HG03175 (cell line): ENCODE results near the gene COL6A2.
"Not testable (repeated sequence)": the region's sequence is repeated elsewhere in the genome, so short reads cannot be mapped to it uniquely, and the experiment has no call there.

Experiments used
- ATAC-seq: cut with Tn5 transposase; IDR thresholded peaks from one replicate; pipeline ENCODE4 v1.9.1; 2021; ENCODE audit warnings: mild to moderate bottlenecking, moderate library complexity; ENCODE audit not compliant: unreplicated experiment

The COL6A2 gene

DNA sequence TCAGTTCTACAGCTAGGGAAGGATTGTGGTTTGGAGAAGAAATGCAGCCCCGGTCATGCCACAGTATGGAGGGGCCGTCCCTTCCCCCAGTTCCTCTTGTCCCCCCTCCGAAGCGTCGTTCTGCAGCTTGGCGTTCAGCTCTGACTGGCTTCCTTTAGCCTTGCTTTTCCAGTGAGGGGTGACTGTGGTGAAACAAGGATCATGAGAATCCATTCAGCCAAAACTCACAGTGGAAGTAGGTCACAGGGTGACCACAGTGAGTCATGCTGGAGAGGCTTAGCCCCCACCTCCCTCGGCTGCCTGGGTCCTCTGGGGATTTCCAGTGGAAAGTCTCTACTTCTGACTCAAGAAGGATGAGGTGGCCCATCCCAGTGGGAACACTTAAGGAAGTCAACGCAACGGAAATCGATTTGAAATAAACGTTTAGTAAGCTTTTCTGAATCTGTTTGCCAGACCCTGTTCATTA, 37.3 kb upstream of the COL6A2 start:
- ATAC-seq: no peak

DNA sequence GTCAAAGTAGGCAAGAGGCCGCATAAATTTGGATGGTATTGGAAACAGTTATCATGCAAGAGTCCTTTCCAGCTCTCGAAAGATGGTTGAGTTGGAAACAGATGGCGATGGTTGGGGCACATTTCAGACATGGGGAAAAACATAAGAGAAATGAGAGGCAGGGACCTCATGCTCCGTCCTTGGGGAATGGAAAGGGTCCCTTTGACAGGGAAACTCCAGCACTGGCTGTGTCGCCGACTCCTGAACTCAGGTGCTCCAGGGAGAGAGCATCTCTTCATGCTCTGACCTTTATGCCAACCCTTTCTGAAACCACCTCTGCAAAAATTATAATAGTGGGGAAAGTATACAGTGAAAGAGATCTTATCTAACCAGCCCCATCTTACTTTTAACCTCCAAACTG, 36.8 kb upstream of the COL6A2 start:
- no peak for ATAC-seq

DNA sequence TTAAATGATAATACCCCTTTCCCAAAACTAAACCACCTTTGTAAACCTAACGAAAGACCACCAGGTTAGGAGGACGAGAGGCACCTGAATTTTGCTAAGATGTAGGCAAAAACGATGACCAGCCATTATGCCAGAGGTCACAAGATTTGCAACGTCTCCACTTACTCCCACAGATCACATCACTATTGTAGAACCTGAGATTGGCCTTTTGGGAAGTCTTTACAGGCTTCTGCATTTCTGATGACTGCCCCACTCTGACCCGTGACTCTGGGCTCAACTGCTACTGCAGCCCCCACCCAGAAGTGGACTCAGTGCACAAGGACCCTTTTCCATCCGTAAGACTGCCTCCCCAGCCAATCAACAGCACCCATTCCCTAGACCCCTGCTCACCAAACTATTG, 36.4 kb upstream of the COL6A2 start:
- ATAC-seq: no peak

DNA sequence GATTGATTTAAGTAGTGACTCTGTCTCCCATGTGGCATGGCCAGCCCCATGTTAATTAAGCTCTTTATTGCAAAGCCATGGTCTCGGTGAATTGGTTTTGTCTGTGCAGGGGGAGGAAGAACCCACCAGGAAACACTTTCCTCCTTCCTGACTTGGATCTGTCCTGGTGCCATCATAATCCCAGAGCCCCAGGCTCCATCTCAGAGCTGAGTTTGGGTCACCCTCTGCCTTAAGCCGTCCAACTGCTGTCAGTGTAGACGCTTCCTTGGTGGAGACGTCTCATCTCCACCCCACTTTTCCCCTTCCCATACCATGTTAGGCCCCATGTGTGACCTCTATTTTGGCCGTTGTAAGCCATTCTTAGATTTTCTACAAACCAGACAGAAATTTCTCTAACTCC, 36.0 kb upstream of the COL6A2 start:
- no peak for ATAC-seq

DNA sequence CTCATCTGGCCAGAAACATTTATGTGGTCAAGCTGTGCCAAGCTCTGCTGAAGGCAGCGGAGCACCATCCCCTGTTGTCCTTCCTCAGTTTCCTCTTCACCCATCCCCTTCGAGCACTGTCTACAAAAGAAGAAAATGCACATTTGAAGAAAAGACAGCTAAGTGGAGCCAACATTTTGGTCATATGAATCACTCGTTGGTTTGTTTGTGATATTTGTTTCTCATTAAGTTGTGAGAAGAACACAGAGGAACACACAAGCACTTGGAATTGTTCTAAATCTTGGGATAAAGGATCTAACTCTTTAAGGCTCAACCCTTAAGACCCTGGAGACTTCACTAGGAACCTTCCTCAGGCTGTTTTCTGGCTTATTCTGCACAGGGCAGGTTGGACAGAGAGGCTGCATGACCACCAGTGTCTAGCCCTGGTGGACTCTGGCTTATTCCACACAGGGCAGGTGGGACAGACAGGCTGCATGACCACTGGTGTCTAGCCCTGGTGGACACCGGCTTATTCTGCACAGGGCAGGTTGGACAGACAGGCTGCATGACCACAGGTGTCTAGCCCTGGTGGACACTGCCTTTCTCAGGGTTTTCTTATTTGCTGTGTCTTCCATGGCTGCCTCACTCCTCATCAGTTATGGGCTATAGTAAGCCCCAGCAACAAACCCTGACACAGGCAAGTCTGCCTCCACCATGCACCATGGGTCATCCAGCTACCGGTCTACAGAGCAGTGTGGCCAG, 35.3 kb upstream of the COL6A2 start:
- no peak for ATAC-seq

DNA sequence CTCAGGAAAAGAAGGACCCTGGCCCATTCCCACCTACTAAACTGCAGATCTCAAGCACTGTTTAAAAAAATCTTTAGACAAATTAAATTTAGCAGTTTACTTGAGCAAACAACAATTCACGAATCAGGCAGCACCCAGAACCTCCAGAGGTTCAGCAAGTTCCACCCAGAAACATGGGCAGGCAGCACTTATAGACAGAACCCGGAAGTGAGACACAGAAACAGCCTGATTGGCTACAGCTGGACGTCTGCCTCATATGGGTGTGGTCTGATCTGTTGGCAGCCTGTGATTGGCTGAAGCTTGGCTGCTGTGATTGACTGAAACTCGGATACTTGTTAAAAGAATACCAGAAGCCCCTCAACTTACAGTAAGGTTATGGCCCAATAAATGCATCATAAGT, 34.7 kb upstream of the COL6A2 start:
- ATAC-seq: no peak

DNA sequence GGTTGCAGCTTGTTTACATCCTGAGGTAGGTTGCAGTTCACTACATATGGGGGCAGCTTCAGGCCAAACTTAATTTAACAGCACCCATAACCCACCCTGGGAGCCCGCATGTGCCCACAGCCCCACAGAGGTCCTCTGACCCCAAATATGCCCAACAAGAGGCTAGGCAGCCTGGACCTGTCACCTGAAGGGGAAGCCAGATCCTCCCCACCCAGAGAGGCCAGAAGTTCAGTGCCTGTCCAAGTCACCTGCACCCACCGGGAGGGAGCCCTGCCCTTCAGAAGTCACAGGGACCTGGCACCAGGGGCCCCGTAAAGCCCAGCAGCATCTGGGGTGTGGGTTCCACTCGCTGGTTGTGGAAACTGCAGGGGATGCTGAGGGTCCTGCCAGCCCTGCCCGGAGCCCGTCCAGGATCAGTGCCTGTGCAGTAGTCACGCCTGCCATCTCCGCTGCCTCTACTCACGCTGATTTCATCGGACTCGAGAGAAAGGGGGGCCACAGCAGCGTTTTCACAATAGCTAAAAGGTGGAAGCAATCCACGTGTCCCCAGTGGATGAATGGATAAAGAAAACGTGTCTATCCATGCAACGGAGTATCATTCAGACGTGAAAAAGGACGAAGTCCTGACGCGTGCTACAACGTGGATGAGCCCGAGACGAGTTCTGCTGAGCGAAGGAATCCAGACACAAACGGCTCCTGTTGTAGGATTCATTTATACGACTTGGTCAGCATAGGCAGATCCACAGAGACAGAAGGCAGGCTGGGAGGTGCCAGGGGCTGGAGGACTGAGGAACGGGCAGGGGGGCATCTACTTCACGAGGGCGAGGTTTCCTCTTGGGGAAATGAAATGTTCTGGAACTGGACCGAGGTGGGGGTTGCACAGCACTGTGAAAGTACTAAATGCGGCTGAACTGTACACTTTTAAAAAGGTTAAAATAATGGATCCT, 33.9 kb upstream of the COL6A2 start:
- no peak for ATAC-seq

DNA sequence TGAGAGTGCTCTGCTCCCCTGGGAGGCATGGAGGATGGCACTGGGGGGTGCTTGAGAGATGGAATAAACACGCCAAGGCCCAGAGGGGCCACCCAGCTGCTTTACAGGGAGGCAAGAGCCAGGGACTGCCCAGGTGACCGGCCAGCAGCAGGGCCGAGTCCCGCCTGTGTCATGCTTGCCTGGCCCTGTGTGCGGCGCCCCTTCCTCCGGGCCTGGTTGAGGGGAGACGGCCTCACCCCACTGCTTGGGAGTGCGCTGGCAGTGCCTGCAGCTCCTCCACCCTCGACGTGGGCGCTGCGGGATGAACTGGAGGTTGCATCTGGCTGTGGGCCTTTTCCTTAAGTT, 33.1 kb upstream of the COL6A2 start:
- no peak for ATAC-seq

DNA sequence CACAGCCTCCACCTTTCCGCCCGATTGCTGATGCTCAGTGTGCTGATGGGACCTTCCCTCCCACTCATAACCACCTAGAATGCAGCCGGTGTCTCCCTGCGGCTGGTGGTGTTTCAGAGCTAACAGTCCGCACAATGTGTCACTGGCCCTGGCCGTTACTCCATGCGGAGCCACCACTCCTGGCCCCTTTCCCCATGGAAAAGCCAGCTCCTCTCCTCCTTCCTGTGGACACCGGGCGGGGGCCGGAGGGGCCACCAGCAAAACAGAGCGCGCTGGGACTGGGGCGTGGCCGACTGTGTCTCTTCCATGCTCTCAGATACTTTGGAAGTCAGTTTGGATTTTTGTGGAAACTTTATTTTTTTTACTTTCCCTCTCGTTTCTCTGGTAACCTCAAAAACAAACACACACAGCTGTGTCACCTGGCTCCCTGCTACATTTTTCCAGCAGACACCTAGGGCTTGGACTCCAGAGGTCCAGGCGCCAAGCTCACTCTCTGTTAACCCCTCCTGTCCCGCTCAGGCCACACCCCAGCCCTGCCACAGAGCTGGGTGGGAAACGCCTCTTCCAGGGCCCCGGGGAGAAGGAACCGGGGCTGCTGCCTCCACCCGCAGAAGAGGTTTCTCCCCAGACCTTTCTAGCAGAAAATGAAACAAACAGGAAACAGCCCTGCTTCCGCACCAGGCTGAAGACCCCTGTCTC, 32.5 kb upstream of the COL6A2 start:
- ATAC-seq: no peak

DNA sequence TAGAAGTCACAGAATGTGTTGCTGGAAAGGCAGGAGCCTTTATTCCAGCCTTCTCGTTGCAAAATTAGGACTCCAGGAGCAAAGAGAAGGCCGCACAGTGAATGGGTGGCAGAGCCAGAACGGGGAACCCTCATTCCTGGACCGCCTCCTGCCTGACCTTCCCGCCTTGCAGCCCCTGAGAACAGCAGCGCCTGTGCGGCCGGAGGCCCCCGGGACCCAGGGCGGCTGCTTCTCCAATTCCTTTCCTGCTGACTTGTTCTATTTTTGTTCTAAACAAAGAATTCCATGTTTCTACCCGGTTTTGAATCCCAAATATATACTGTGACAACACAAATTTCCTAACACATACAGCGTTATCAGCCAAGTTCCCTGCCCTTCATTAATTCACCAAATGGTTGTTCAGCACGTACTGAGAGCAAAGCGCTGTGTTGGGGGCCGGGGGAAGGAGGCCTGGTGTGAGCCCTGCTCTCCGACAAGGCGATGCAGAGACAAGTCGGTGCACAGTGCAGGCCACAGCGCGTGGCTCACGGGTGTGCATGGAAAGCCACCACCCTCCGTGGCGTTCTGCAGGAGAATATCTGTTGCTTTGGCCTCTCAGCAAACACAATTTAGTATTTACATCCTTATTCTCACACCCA, 31.9 kb upstream of the COL6A2 start:
- no peak for ATAC-seq

DNA sequence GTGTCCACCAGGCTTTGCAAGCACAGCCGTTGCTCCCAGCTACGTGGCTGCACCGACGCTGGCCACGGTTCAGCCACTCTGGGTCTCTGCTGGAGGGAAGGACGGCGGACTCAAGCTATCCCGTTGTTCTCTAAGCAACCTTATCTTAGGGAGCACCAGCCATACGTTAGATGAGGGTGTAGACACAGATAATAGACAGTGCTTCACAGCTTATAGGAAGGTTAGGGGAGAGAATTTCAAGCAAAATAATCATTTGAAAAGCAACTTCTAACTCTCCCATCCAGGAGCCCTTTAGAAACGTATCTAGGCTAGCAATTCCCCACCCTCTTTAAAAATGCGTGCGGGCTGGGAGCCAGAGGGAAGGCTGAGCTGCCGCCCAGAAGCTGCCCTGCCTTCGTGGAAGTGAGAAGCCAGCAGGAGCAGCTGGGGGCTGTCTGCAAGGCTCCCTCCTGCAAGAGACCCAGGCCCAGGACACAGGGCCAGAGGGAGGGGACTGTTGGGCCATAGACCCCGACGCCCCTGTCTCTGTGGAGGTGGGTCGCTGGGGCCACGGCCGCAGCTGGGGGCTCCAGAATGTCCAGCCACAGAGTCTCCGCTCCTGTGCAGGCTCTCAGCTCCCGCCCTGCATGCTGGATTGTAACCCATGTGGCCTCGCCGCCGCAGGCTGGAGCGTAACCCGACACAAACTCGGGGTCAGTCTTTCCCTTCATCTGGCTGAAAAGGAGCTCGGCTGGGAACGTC, 31.2 kb upstream of the COL6A2 start:
- ATAC-seq: no peak

DNA sequence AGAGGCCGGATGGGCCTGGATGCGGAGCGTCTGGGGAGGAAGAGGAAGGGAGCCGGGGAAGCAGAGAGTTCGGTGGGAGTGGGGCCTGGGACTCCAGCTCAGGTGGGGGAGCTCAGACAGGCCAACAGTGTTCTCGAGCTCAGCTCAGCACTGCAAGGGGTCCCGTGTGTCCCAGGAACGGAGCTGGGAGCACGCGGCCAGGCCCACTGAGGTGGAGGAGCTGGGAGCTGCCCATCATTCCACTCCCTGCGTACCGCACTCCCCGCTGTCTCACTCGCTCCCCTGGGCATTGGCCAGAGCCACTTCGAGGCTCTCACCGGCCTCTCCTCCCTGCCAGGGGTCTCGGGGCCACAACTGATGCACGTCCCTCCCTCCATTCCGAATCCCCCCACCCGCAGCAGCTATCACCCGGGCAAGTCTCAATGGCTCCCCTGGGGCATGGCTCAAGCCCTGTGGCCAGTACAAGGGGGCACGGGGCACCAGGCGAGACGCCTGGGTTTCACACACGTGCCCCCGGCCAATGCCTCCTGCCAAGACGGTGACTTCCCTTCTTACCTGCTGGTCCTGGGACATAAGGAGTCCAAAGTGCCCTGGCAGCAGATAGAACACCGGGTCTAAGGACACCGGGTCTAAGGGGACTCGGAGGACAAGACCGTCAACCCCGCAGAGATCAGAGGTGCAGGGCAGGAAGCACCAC, 30.3 kb upstream of the COL6A2 start:
- ATAC-seq: no peak

DNA sequence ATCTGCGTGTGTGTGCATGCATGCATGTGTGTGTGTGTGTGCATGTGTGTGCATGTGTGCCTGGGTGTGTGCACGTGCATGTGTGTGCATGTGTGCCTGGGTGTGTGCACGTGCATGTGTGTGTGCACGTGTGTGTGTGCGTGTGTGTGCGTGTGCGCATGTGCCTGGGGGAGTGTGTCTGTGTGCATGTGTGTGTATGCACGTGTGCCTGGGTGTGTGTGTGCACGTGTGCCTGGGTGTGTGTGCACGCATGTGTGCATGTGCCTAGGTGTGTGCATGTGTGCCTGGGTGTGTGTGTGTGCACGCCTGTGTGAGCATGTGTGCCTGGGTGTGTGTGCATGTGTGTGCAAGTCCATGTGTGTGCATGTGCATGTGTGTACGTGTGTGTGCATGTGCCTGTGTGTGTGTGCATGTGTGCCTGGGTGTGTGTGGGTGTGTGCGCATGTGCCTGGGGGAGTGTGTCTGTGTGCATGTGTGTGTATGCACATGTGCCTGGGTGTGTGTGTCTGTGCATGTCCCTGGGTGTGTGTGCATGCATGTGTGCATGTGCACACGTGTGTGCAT, 29.3 kb upstream of the COL6A2 start:
- no peak for ATAC-seq

DNA sequence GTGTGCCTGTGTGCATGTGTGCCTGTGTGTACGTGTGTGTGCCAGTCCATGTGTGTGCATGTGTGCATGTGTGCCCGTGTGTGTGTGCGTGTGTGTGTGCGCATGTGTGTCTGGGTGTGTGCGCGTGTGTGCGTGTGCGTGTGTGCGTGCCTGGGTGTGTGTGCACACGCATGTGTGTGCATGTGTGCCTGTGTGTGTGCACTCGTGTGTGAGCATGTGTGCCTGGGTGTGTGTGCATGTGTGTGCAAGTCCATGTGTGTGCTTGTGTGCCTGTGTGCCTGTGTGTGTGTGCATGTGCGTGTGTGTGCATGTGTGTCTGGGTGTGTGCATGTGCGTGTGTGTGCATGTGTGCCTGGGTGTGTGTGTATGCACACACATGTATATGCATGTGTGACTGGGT, 28.7 kb upstream of the COL6A2 start:
- ATAC-seq: no peak

DNA sequence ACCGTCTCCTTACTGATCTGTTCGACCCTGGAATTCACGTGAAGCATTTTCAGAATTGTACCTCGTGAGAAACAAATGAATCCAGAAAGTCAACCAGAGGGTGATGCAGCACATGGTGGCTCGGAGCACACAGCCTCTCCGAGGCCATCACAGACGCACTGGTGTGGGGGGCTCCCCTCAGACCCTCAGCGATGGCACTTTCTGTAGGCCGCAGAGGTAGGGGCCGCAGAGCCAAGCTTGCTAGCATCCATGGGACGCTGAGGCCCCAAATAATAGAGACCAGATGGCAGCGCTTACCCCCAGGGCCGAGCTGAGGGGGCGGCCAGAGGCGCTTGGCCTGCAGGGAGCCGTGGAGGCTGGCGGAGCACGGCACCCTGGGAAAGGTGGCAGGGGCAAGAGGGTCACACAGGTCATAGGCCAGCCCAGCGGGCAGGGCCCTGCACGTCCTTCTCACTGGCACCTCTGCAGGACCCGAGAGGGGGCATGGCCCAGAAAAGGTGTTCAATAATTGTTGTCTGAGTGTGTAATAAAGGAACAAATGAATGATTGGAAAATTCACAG, 28.1 kb upstream of the COL6A2 start:
- no peak for ATAC-seq

DNA sequence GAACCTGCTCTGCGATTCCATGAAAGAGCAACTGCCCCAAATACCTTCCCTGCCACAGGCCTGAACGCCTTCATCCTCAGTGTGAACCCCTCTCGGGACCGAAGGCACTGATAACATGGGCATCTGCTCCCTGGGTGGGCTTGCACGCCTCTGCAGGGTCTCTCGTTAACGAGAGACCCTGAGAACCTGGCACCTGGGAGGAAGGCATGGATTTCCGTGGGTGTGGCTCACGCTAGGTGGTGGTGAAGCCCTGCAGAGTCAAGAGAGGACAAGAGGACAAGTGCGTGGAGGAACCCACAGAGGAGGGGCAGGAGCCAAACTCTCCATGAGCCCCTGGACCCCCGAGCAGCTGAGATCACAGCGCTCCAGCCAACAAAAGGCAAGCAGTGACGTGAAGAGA, 26.8 kb upstream of the COL6A2 start:
- ATAC-seq: no peak

DNA sequence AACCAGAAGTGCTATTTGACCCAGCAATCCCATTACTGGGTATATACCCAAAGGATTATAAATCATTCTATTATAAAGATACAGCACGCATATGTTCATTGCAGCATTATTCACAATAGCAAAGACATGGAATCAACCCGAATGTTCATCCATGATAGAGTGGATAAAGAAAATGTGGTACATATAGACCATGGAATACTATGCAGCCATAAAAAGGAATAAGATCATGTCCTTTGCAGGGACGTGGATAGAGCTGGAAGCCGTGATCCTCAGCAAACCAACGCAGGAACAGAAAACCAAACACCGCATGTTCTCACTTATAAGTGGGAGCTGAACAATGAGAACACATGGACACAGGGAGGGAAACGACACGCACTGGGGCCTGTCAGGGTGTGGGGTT, 21.2 kb upstream of the COL6A2 start:
- not testable (repeated sequence) for ATAC-seq

DNA sequence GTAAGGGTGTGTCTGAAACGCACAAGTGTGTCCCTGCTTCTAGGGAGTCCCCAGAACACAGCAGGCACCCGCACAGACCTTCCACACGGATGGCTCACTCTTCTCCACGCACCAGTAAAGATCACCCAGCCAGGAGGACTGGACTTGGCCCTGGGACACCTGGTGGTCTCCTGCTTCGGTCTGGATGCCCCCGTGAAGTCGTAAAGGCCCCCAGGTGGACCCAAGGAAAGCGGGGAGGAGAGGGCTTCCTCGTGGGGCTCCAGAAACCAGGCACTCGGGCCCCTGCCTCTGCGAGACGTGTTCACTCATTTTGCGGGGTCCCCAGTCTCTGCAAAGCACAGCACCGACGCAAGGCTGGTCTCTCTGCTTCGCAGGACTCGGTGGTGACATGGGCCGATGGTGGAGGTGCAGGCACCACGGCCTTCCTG, 20.2 kb upstream of the COL6A2 start:
- ATAC-seq: no peak

DNA sequence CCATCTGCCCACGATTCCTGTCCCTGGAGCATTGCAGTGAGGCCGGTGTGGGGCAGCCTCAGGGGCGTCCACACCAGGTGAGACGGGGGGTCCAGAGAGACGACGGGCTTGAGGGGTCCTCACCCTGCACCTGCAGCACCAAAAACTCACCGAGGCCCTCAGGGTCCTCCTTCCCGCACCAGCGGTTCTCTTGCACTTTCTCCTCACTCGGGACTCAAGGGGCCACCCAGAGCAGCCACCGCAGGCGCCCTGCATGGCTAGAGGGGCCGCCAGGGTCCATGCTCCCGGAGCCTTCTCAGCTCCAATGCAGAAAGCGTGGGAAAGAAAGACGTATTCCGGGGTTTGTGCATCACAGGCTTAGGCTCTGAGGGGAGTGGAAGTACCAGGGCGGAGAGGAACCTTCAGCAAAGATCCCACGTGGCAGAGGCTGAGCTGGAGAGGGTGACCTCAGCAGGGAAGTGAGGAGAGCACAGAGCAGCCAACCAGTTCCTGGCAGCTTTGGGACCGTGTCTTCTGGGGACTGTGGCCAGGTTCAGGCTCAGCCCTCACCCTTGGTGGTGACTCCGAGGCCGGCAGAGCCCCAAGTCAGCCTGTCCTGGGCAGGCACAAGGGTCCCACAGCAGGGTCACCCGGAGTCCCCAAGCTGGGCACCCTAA, 19.5 kb upstream of the COL6A2 start:
- ATAC-seq: no peak
